A549 (cell line): ENCODE results near the gene HHATL.

Experiments used
- CEBPB ChIP-seq, 2 experiments: fragments of >200 bp in 1 of 2; sonication (Bioruptor Twin) in 1 of 2; formaldehyde crosslinking in 1 of 2; IDR thresholded peaks; 2 replicates each; pipeline ENCODE4 v1.6.1; 2012 to 2016
- CTCF ChIP-seq: fragments of >200 bp; sonication (Bioruptor Twin); formaldehyde crosslinking; IDR thresholded peaks from 3 replicates; pipeline ENCODE4 v1.5.1; 2016
- EP300 ChIP-seq, 2 experiments: fragments of >200 bp; sonication (Bioruptor Twin); formaldehyde crosslinking; IDR thresholded peaks; 2 replicates in 1 of 2; 3 replicates in 1 of 2; pipeline ENCODE4 v1.6.1; 2016 to 2017
- FOSL2 ChIP-seq, 2 experiments: fragments of 450-650 bp in 1 of 2; fragments of >200 bp in 1 of 2; sonication (Bioruptor Twin) in 1 of 2; formaldehyde crosslinking; IDR thresholded peaks; 2 replicates each; pipeline versions ENCODE4 v1.5.0 to v1.6.1; 2016 to 2020; ENCODE audit warnings: mild to moderate bottlenecking in 1 of 2, moderate library complexity in 1 of 2
- HOXA7 ChIP-seq: fragments of 250-450 bp; sonication (Bioruptor Pico); IDR thresholded peaks from 2 replicates; pipeline ENCODE4 v1.5.0; 2020; ENCODE audit warnings: mild to moderate bottlenecking, moderate library complexity
- PHF8 ChIP-seq: fragments of 200-600 bp; sonication (generic); IDR thresholded peaks from 2 replicates; pipeline ENCODE4 v1.6.1; 2016; ENCODE audit warnings: low read depth, mild to moderate bottlenecking, antibody characterized with exemption, moderate library complexity, borderline replicate concordance
- SMC3 ChIP-seq: fragments of >200 bp; sonication (Bioruptor Twin); formaldehyde crosslinking; IDR thresholded peaks from 3 replicates; pipeline ENCODE4 v1.6.1; 2018; ENCODE audit warnings: inconsistent platforms
- ZFP36 ChIP-seq: fragments of 450-650 bp; IDR thresholded peaks from 2 replicates; pipeline ENCODE4 v1.6.1; 2014; ENCODE audit warnings: borderline replicate concordance; ENCODE audit not compliant: partially characterized antibody

GRCh38 chr3:42703695-42704025 lies 1.1 kb upstream of the HHATL start:
- no peak for TF ChIP-seq ZFP36
- TF ChIP-seq EP300 (IDR thresholded peaks at IDR 0.05), result no peak
- TF ChIP-seq CTCF, result no peak
- no peak for TF ChIP-seq SMC3
- no peak for TF ChIP-seq PHF8
- no peak for TF ChIP-seq CEBPB (IDR thresholded peaks at IDR 0.05)
- no peak for TF ChIP-seq FOSL2 (IDR thresholded peaks at IDR 0.05)
- TF ChIP-seq FOSL2 (CRISPR knock-in tag; IDR thresholded peaks at IDR 0.05), result no peak
- no peak for TF ChIP-seq HOXA7 (CRISPR knock-in tag)
